GM20431 (cell line): Measurements from ENCODE around the gene HSD17B14.
"Not testable (repeated sequence)": the region's sequence is repeated elsewhere in the genome, so short reads cannot be mapped to it uniquely, and the experiment has no call there.

Experiments used
- in situ Hi-C: fragments of 300-500 bp; cut with MseI, MboI; formaldehyde crosslinking; loops from one replicate; pipeline ENCODE4 v1.15.0; 2020; ENCODE audit warnings: low sequenced_read_pairs; ENCODE audit not compliant: unreplicated experiment

HSD17B14 gene

DNA sequence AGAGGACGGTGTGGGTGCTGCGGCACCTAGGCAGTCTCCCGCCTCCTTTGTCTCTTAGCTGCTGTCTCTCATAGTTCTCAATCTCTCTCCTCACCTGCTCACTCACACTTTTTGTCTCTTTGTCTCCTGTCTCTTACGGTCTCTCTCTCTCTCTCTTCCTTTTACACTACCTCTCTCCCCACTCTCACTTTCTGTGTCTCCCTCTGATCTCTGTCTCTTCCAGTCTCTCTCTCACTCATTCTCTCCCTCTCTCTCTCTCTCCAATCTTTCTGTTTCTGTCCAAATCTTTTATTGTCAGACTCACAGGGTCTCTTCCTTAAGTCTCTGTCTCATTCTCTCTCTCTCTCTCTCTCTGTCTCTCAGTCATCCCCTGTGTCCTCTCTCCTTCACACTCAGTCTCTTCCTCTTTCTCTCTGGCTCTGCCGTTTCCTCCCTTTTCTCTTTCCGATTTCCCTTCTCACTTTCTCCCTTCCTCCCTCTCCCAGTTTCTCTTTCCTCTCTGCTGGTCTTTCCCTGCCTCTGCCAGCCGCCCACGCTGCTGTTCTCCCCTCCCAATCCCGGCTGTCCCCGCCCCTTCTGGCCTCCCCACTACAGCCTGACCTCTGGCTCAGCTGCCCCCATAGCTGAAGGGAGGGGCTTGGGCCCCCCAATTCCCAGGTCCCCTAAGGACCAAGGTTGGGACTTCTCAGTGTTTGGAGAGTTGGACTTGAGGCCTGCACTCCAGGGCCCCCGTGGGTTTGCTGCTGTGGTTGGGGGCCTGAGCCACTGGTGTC is 32.0 kb upstream of the HSD17B14 start, which contains the start of gene PLEKHA4:
Gene PLEKHA4 (minus strand): TSS at position 504 of the 773 bp plus-strand sequence. CDS start 997 bp downstream, outside the sequence.
- in situ Hi-C loops, result no loop called here

DNA sequence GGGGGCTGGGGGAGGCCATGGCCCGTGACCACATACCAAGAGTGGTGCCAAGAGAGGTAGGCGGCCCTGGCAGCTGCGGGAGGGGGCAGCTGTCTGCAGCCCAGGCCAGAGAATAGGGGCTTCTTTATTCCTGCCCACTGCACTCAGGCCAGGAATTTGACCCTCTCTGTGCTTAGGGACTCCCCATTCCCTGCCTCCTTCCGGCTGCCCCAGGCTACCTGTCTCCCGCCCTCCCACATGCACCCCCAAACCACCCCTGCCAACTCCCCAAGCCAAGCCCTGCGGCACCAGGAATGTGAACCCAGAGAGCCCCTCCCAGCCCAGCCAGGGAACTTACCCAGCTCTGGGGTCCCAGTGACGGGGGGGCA is 31.4 kb upstream of the HSD17B14 start:
- in situ Hi-C loops, result no loop called here

- in situ Hi-C loops, result no loop called here
Measured at GRCh38 chr19:48867123-48867745, 30.9 kb upstream of the HSD17B14 start.

DNA sequence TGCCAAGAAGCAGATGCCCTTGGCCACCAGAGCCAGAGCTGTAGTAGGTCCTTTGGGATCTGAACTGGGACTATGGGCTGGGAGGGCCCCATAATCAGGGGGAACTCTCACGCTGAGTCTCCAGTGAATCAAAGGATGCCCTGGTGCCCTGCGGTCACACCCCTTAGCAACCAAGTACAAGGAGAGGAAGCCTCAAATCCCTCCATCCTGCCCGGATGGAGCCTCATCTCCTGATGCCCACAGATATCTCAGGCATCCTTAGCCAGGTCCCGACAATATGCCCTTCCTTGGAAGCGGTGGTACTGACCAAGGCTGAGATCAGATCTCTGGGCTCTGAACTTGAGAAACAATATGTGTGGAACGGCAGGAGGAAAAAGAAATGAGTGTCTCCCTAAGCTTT is 30.4 kb upstream of the HSD17B14 start:
- in situ Hi-C loops, result no loop called here

- in situ Hi-C loops, result no loop called here
Measured at GRCh38 chr19:48862827-48863226, 26.5 kb upstream of the HSD17B14 start.

DNA sequence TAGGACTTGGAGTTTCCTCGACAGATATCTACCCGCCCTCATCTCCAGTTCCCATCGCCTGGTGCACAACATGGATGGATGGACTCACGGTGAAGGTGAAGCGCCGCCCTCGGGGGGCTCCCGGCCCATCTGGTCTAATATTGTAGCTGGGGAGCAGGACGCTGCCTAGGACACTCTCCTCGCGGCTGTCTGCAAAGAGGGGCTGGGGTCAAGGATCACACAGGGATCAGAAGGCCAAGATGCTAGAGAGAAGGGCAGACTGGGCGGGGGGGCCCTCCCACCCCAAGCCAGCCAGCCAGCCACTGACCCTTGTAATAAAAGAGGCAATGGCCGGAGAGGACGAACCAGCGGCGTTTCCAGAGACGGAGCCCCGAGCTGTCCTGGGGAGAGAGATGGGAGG is 25.0 kb upstream of the HSD17B14 start:
- in situ Hi-C loops, result no loop called here

DNA sequence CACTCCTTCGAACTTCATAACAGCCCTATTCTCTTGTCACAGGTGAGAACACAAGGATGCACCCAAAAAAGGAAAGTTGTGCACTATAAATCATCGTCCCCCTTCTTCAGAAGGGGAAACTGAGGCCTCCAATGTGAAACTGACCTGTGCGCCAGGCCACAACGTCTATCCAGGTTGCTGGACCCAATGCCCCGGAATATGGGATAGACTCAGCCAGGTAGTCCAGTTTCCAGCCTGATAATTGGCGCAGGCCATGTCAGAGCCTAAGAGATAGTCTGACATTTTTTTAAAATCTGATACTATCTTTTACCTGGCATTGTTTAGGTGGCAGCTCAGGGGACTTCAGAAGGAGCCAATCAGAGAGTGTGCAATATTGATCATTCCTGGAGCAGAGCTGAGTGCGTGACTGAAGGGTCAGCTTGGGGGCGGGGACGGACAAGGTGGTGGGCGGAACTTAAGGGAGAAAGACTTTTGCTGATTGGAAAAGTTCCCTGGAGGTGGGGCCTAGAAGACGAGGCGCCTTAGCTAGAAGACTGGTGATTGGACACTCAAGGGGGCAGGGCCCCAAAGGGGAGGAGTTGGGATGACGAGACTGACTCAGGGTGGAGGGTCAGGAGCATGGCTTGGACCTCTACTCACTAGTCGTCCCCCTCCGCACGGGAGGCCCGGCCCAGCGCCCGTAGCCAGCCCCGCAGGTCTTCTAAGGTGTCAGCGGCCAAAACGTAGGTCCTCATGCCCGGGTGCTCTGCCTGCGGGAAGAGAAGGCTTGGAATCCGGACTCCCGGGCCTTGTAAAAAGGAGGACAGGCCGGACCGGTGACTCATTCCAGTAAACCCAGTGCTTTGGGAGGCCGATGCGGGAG is 23.7 kb upstream of the HSD17B14 start:
- in situ Hi-C loops, result no loop called here

DNA sequence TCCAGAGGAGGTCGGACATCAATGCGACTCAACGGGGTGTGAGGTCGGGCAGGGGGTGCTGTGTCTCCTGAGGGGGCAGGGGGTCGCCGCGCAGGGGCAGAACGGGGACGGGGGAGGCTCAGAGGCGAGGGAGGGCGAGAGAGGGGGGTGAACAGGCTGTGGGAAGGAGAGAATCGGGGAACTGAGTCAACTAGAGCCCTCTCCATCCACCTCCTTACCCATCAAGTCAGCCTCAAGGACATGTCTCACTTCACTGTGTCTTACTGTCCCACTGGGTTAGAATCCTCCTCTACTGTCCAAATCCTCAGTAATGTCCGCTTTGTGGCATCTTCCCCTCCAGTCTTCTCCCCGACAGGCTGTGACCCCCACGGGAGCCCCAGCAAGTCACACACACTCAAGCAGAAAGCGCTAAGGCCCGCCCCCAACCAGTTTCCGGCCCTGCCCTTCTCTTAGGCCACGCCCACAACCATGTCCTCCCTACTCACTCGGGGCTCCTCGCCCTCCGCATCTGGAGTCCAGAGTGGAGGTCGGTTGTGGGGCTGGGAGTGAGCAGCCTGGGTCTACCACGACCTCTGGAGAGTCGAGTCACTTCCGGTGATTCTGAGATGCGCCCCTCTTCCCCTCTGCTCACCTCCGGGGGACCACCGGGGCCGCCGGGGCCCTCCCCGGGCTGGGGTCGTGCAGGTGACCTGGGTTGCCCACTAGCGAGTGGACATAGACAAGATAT is 22.9 kb upstream of the HSD17B14 start:
- in situ Hi-C loops, result no loop called here

- in situ Hi-C loops, result no loop called here
Measured at GRCh38 chr19:48856921-48857320, 20.6 kb upstream of the HSD17B14 start.

DNA sequence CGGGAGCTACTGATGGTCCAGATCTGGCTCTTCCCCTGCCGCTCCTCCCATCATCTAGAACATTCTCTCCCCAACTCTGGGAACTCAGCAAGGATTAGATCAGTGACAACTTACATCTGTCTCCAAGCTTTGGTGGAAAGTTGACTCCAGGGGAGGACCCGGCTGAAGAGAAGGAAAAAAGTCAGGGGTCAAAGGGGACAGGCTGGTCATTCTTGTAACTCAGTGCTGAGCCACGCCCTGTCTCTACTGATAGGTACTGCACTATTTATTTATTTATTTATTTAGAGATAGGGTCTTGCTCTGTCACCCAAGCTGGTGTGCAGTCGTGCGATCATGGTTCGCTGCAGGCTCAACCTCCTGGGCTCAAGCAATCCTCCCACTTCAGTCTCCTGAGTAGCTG is 17.8 kb upstream of the HSD17B14 start:
- in situ Hi-C loops, result no loop called here

DNA sequence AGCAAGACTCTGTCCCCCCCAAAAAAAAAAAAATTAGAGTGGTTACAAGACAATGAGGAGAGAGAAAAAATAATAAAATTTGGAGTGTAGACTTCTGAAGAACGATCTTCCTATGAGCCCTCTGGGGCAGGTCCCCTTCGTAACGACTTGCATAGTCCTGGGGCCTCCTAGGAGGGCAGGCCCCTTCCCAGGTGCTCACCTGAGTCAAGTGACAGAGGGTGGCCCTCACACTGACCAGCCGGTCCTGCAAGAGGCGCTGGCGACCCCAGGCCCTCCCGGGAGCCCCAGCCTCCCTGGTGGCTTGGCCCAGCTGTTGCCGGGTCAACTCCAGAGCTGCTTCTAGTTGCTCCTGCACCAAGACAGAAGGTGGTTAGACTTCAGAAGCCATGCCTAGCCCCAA is 17.2 kb upstream of the HSD17B14 start:
- in situ Hi-C loops, result no loop called here

- in situ Hi-C loops, result no loop called here
Measured at GRCh38 chr19:48852292-48852691, 16.0 kb upstream of the HSD17B14 start.

GRCh38 chr19:48846659-48847058 is 10.4 kb upstream of the HSD17B14 start:
- in situ Hi-C loops, result not testable (repeated sequence)

- in situ Hi-C loops, result no loop called here
Measured at GRCh38 chr19:48845384-48845783, 9.1 kb upstream of the HSD17B14 start.

GRCh38 chr19:48844472-48844871 is 8.2 kb upstream of the HSD17B14 start:
- in situ Hi-C loops, result loop anchor here (5.0 kb wide), 1 partner anchor 52 kb away; no protein-coding TSS in a partner anchor

DNA sequence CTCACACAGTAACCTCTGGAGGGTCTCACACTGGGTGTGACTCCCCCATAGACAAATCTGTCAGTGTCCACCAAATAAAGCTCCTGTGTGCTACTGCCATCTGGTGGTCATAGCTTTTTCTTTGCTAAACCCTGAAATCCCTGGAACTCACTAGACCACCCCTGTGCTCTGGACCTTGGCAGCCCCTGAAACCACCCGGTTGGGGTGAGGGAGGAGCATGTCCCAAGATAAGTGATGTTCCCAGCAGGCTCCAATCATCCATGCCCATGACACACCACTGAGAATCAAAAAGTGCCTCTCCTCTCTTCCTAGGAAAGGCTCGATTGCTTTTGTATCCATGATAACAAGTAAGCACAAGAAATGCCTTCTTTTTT is 6.5 kb upstream of the HSD17B14 start:
- in situ Hi-C loops, result loop anchor here (5.0 kb wide), 1 partner anchor 50 kb away; no protein-coding TSS in a partner anchor

- in situ Hi-C loops, result loop anchor here (5.0 kb wide), 1 partner anchor 49 kb away; no protein-coding TSS in a partner anchor
Measured at GRCh38 chr19:48841571-48841970, 5.3 kb upstream of the HSD17B14 start.

GRCh38 chr19:48841047-48841446 is 4.8 kb upstream of the HSD17B14 start:
- in situ Hi-C loops, result loop anchor here (5.0 kb wide), 1 partner anchor 49 kb away; no protein-coding TSS in a partner anchor

DNA sequence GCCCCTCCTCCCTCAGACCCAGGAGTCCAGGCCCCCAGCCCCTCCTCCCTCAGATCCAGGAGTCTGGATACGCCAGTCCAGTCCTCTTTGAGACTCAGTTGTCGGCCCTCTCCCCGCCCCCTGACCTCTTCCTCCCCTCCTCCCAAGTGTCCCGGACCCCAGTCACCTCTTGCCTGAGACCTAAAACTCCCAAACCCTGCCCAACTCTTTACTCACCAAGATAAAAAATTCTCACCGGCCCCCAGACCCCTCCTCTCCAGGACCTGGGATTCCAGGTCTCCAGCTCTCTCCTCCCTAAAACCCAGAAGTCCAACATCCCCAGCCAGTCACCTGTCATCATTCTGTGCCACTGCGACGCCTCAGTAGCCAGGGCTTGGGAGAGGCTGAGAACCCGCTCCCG is 1.4 kb upstream of the HSD17B14 start:
- in situ Hi-C loops, result no loop called here

GRCh38 chr19:48837051-48837524 is 797 bp upstream of the HSD17B14 start:
- in situ Hi-C loops, result no loop called here
